Bronchial epithelial cell (primary cell): ENCODE results near the gene SYS1. TPM values are rescaled to one million over a fixed set of nuclear protein-coding genes. Genes with fewer than 3 reads are reported as not detected.

Source experiments
- DNase-seq: peaks from one replicate; pipeline ENCODE4 v3.0.0-alpha.2; 2010; ENCODE audit warnings: low read depth
- FAIRE-seq: peaks from 2 replicates; lab custom pipeline; 2011; peaks lifted over from hg19 to GRCh38; lab: Jason Lieb, UNC
- H3K27me3 ChIP-seq: 2 replicates; pipeline ENCODE4 v1.5.1; 2011; ENCODE audit warnings: low read length; ENCODE audit not compliant: control insufficient read depth, insufficient read depth
- H3K36me3 ChIP-seq: 2 replicates; pipeline ENCODE4 v1.5.1; 2011; ENCODE audit warnings: low read length; ENCODE audit not compliant: control insufficient read depth, insufficient read depth
- H3K4me3 ChIP-seq: 2 replicates; pipeline ENCODE4 v1.5.1; 2011; ENCODE audit warnings: mild to moderate bottlenecking, low read depth, low read length, control low read depth
- total RNA-seq: library from RNA; depleted of rRNA; stranded (reverse); fragments of >200 nt; gene quantifications from 2 replicates; pipeline ENCODE4 v1.2.1, GENCODE V29; 2014
- TF ChIP-seq, protein P1 (sequence below): IDR thresholded peaks from 2 replicates; pipeline ENCODE4 v1.5.1; 2011; ENCODE audit warnings: mild to moderate bottlenecking, moderate library complexity, low read length, control low read depth, inconsistent platforms; ENCODE audit not compliant: insufficient read depth, severe bottlenecking

The SYS1 gene
- total RNA-seq, 1 donor from 2014 or later: 17.9 TPM

DNA sequence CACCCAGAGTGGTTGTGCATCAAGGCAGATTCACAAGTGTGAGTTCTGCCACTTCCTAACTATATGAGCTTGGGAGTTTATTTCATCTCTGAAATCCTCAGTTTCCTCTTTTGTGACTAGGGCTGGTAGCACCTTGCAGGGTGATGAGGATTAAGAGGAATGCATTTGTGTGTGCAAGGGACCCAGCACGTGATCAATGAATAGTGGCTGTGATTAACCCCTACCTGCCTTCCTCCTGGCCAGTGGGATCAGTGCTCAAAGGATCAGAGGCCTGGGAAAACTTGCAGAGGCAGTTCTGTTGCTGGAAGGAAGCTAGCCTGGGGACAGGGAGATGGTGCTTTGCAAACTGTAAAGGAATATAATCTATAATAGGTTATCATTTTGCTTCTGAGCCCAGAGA is 22.0 kb upstream of the SYS1 start:
- Histone ChIP-seq H3K4me3 (no peak overlapping the region), H3K27me3 (no peaks in the 10 kb centered on the region), H3K36me3 (peaks cover 9% of the 10 kb centered on the region)
- DNase-seq (no peak), FAIRE-seq (no peak)
- TF ChIP-seq, protein P1, sequence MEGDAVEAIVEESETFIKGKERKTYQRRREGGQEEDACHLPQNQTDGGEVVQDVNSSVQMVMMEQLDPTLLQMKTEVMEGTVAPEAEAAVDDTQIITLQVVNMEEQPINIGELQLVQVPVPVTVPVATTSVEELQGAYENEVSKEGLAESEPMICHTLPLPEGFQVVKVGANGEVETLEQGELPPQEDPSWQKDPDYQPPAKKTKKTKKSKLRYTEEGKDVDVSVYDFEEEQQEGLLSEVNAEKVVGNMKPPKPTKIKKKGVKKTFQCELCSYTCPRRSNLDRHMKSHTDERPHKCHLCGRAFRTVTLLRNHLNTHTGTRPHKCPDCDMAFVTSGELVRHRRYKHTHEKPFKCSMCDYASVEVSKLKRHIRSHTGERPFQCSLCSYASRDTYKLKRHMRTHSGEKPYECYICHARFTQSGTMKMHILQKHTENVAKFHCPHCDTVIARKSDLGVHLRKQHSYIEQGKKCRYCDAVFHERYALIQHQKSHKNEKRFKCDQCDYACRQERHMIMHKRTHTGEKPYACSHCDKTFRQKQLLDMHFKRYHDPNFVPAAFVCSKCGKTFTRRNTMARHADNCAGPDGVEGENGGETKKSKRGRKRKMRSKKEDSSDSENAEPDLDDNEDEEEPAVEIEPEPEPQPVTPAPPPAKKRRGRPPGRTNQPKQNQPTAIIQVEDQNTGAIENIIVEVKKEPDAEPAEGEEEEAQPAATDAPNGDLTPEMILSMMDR: no peak

DNA sequence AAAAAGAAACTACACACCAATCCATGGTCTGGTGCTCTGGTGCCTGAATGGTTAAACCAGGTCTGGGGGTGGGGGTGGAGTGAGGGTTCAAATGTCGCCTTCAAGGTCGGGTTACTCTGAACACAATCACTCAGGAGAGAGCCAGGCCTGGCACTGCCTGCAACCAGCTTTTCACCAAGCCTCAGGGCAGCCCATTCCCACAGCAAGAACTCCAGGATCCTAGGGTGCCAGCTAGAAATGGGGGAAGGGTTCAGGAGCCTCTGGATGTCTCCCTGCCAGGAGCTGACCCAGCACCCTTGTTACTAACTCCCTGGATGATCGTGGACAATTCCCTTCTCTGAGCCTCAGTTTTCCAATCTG is 21.4 kb upstream of the SYS1 start:
- no peak for DNase-seq
- Histone ChIP-seq H3K4me3 (no peak overlapping the region), H3K36me3 (peaks cover 9% of the 10 kb centered on the region), H3K27me3 (no peaks in the 10 kb centered on the region)
- no peak for FAIRE-seq
- TF ChIP-seq, protein P1: no peak

DNA sequence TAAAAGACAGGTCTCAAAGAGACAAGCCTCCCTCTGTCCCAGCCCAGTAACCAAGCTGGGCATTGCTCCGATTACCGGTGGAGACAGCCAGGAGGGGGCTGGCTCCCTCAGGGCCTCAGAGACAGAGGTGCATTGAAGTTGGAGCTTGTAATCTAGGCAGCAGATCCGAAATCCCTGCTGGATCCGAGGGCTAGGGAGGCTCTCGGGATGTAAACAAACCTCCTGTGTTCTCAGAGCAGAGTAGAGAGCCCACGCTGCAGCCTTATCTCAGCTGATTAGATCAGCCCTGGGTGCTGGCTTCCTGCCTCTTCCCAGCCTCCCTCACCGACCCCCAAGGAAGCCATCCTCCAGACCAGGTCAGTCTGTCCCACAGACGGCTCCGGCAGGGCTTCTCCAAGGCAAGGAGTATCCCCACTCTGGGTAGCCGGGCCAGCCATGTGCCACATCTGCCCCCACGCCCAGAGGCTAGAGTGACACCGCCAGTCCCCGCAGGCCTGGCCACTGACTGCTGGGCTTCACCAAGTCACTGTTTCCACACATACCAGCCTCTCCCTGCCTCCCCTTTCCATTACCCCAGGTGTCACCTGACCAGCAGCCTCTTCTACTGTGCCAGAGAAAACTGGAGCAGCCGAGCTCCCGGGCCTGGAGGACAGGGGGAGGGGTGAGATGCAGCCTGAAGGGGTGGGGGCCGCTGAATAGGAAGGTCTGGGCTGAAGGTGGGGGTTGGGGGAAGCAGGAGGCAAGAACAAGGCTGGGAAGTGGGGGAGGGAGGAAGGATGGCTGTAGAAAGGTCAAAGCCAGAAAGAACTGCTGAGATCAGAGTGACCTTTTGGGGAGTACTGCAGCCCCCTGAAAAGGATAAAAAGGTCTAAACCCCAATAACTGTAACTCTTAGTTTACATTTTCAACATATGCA is 20.8 kb upstream of the SYS1 start:
- H3K4me3 ChIP-seq: no peak overlapping the region
- H3K36me3 ChIP-seq: peaks cover 9% of the 10 kb centered on the region
- FAIRE-seq (no peak), DNase-seq (no peak)
- TF ChIP-seq, protein P1: no peak
- H3K27me3 ChIP-seq: no peaks in the 10 kb centered on the region

DNA sequence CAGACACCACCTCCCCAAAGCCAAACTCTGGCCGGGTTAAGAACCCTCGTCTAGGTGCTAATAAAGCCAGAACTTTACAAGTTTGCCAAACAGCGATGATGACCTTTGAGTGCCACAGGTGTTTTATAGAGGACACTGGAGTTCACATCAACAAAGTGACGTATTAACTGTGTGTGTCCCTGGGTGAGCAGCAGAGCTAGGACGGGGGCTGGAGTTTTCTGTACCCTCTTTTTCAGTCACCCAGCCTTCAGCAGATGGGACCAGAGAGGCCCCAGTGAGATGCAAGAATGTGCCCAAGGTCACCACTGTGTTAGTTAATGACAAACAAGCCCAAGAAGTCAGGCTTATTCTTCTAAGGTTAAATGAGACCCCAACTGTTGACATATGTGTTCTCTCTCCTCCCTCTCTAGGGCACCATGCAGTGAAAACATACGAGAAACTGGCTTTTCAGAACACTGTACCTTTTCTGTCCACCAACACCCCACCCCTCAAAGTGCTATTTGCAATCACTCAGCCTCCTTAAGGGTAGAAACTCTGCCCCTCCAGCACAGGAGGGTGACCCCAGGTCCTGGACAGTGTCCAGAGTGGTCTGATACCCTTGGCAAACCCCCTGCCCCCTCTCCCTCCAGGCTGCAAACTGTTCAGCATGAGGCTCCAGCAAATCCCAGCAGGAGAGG is 20.0 kb upstream of the SYS1 start:
- no peak overlapping the region for H3K4me3 ChIP-seq
- peaks cover 9% of the 10 kb centered on the region for H3K36me3 ChIP-seq
- no peak for FAIRE-seq

DNA sequence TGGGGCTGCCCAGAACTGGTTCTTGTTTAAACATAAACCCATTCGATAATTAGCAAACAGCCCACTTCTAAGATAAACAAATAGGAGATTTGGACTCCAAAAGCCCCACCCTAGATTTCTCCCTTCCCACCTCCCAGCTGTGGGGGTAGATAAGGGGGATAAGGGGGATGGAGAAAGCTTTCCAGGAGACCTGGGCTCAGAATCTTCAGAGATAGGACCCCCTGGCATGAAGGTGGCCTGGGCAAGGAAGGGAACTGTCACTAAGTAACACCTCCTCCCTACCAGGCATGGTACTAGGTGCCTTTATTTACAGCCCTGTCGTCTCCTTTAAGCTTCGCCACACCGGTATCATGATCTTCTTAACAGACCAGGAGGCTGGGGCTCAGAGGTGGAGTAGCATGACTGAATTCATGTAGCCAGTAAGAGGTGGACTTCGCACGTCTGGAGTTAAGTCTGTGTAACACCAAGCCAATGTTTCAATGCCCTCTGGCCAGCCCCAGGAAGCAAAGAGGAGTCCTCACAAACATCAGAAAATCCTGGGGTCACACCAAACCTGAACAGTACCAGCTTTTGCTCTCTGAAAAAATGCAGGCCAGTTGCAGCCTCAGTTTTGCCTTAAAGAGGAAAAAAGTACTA is 19.3 kb upstream of the SYS1 start:
- TF ChIP-seq, protein P1: no peak
- FAIRE-seq (no peak), DNase-seq (no peak)
- H3K27me3 ChIP-seq: no peaks in the 10 kb centered on the region
- H3K36me3 ChIP-seq: peaks cover 9% of the 10 kb centered on the region
- H3K4me3 ChIP-seq: peak overlapping the region; percentile 13

More for the DNA sequence above, 20.0 kb upstream of the SYS1 start:
- TF ChIP-seq, protein P1: no peak
- no peaks in the 10 kb centered on the region for H3K27me3 ChIP-seq
- DNase-seq: no peak
